PC-9 (cell line): ENCODE measurements around the gene DNMT3L. TPM values are rescaled to one million over a fixed set of nuclear protein-coding genes. Genes with fewer than 3 reads are reported as not detected.
A peak's percentile ranks its signal among the peaks of the same experiment; 100 is the strongest.
"Not testable (repeated sequence)": the region's sequence is repeated elsewhere in the genome, so short reads cannot be mapped to it uniquely, and the experiment has no call there.

ENCODE experiments used
- BruUV-seq: library from RNA; stranded (reverse); fragments of 400-500 nt; replicated peaks from 2 replicates; lab custom pipeline; 2021; lab: Mats Ljungman, UMichigan
- CTCF ChIA-PET: fragments of 300-600 bp; sonication (Branson Sonifier 250); formaldehyde crosslinking; loops from one replicate; lab custom pipeline; 2022; ENCODE audit warnings: antibody characterized with exemption; lab: Charles Lee
- POLR2A ChIA-PET: fragments of 300-600 bp; sonication (Branson Sonifier 250); formaldehyde crosslinking; loops from one replicate; lab custom pipeline; 2022; ENCODE audit warnings: antibody characterized with exemption; ENCODE audit not compliant: unreplicated experiment; lab: Charles Lee
- DNase-seq, 2 experiments: peaks; one replicate each; pipeline versions ENCODE4 v3.0.0 to v3.0.0-alpha.2; 2015 to 2022; ENCODE audit warnings: mixed read lengths in 1 of 2
- H2AFZ ChIP-seq: fragments of 200-600 bp; sonication (generic); 2 replicates; pipeline ENCODE4 v1.8.1; 2017; ENCODE audit warnings: antibody characterized with exemption
- H3F3A ChIP-seq: fragments of 200-600 bp; sonication (generic); 2 replicates; pipeline ENCODE4 v1.8.1; 2017; ENCODE audit warnings: antibody characterized with exemption, mild to moderate bottlenecking, low read depth; ENCODE audit not compliant: insufficient read depth
- H3K27ac ChIP-seq: fragments of 200-600 bp; sonication (generic); 2 replicates; pipeline ENCODE4 v1.6.1; 2016; ENCODE audit warnings: mixed run types
- H3K27me3 ChIP-seq: fragments of 200-600 bp; sonication (generic); 2 replicates; pipeline ENCODE4 v1.6.1; 2016; ENCODE audit warnings: low read depth, mixed run types; ENCODE audit not compliant: insufficient read depth
- H3K36me3 ChIP-seq: fragments of 200-600 bp; sonication (generic); 2 replicates; pipeline ENCODE4 v1.6.1; 2016; ENCODE audit warnings: low read depth, mixed run types
- H3K4me1 ChIP-seq: fragments of 200-600 bp; sonication (generic); replicated peaks from 2 replicates; pipeline ENCODE4 v1.6.1; 2016; ENCODE audit warnings: mixed run types; ENCODE audit not compliant: insufficient read depth
- H3K4me2 ChIP-seq: fragments of 200-600 bp; sonication (generic); 2 replicates; pipeline ENCODE4 v1.6.1; 2017; ENCODE audit warnings: mixed run types
- H3K4me3 ChIP-seq: fragments of 200-600 bp; sonication (generic); 2 replicates; pipeline ENCODE4 v1.6.1; 2016; ENCODE audit warnings: mixed run types
- H3K79me2 ChIP-seq: fragments of 200-600 bp; sonication (generic); 2 replicates; pipeline ENCODE4 v1.6.1; 2017; ENCODE audit warnings: low read depth, mixed run types
- H3K9me2 ChIP-seq: fragments of 200-600 bp; sonication (generic); 2 replicates; pipeline ENCODE4 v1.8.1; 2017; ENCODE audit warnings: mild to moderate bottlenecking; ENCODE audit not compliant: insufficient read depth
- H3K9me3 ChIP-seq: fragments of 200-600 bp; sonication (generic); 2 replicates; pipeline ENCODE4 v1.8.1; 2016; ENCODE audit warnings: low read depth; ENCODE audit not compliant: insufficient read depth
- H4K20me1 ChIP-seq: fragments of 200-600 bp; sonication (generic); 2 replicates; pipeline ENCODE4 v1.8.1; 2017; ENCODE audit not compliant: insufficient read depth
- intact Hi-C: fragments of 100-400 bp; cut with micrococcal nuclease; formaldehyde crosslinking; loops from one replicate; pipeline ENCODE4 v1.10.0; 2022; ENCODE audit not compliant: unreplicated experiment
- total RNA-seq: library from RNA; stranded (reverse); gene quantifications from 2 replicates; pipeline ENCODE4 v1.2.3, GENCODE V29; 2021

The DNMT3L gene
- total RNA-seq, 1 experiment from 2014 or later = not detected

DNA sequence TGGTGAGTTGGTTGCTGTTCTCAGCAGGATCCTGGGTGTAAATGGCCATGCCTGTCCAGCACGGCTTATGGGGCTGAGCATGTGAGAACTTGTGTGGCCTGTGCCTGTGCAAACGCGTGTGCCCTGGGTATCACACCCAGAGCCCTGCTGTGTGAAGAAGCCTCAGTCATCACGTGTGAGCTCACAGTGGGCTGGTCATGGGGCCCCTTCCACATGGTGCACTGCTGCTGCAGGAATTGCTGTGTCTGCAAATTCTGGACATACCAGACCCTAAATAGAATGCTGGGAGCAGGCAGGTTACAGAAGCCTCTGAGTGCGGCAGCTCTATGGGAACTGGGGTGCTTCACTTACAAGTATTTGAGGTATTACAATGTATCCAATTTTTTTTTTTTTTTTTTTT lies 38.4 kb downstream of the DNMT3L start:
- intact Hi-C loops, H3K27ac ChIP-seq, DNase-seq, H3K9me2 ChIP-seq, H3K4me1 ChIP-seq, H3K79me2 ChIP-seq, H3K4me3 ChIP-seq, H3K27me3 ChIP-seq, H3F3A ChIP-seq, H3K36me3 ChIP-seq, H4K20me1 ChIP-seq, H2AFZ ChIP-seq, CTCF ChIA-PET, POLR2A ChIA-PET, BruUV-seq, H3K4me2 ChIP-seq, H3K9me3 ChIP-seq: not testable (repeated sequence)

DNA sequence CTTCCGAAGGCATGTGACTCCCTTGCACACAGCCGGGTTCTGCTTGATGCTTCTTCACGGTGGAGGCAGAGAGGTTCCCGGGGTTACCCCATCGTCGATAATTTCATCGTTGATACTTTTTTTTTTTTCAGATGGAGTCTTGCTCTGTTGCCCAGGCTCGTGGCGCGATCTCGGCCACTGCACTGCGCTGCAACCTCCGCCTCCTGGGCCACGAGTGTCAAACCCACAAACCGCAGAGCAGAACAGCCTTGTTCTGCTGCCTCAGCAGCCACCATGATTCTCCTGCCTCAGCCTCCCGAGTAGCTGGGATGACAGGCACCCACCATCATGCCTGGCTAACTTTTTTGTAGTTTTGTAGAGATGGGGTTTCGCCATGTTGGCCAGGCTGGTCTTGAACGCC lies 41.0 kb downstream of the DNMT3L start:
- DNase-seq, CTCF ChIA-PET, H3K4me3 ChIP-seq, H3K9me3 ChIP-seq, POLR2A ChIA-PET, BruUV-seq, H3K36me3 ChIP-seq, H3K79me2 ChIP-seq, H2AFZ ChIP-seq, H4K20me1 ChIP-seq, H3K9me2 ChIP-seq, H3K4me2 ChIP-seq, H3F3A ChIP-seq, intact Hi-C loops, H3K27me3 ChIP-seq, H3K4me1 ChIP-seq, H3K27ac ChIP-seq: not testable (repeated sequence)

DNA sequence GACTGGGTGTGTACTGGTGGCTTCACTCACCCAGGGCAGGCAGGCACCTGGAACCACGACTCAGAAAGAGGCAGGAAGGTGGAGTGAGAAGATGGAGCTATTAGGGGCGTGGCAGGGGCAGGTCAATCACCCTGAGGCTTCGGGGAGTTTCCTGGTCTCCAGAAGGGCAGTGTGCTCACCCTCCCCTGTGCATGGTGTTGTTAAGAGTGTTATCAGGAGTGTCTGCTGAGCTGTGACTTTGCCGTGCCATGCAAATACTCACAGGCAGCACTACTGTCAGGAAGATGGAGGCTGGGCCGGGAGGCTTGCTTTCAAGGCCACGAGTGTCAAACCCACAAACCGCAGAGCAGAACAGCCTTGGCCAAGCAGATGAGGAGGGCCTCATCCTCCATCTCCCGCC lies 43.2 kb downstream of the DNMT3L start:
- intact Hi-C loops, H3K27ac ChIP-seq: not testable (repeated sequence)

DNA sequence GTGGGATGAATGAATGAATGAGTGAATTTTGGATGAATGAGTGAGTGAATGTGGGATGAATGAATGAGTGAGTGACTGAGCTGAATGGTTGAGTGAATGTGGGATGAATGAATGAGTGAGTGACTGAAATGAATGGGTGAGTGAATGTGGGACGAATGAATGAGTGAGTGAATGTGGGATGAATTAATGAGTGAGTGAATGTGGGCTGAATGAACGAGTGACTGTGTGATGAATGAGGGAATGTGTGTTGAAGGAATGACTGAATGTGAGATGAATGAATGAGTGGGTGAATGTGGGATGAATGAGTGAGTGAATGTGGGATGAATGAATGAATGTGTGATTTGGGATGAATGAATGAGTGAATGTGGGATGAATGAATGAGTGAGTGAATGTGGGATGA lies 49.7 kb downstream of the DNMT3L start:
- H3K4me1 ChIP-seq, H3K4me3 ChIP-seq, CTCF ChIA-PET: not testable (repeated sequence)

More for the DNA sequence above, 43.2 kb downstream of the DNMT3L start:
- H3K79me2 ChIP-seq, BruUV-seq, H3K36me3 ChIP-seq, H3K4me3 ChIP-seq, POLR2A ChIA-PET, CTCF ChIA-PET, H3K4me2 ChIP-seq, H3K27me3 ChIP-seq, H2AFZ ChIP-seq, H3K9me3 ChIP-seq, H4K20me1 ChIP-seq, H3K4me1 ChIP-seq, H3F3A ChIP-seq, DNase-seq, H3K9me2 ChIP-seq: not testable (repeated sequence)

DNA sequence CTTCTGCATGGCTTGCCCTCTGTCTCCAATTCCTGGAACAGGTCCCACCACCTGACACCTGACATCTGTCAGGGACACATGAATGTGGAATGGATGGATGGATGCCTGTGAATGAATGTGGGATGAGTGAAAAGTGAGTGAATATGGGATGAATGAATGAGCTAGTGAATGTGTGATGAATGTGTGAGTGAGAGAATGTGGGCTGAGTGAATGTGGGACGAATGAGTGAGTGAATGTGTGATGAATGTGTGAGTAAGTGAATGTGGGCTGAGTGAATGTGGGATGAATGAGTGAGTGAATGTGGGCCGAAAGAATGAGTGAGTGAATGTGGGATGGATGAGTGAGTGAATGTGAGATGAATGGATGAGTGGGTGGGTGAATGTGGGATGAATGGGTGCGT lies 50.1 kb downstream of the DNMT3L start:
- H3K4me1 ChIP-seq, POLR2A ChIA-PET, H3K27me3 ChIP-seq, H3K4me2 ChIP-seq, intact Hi-C loops, H3F3A ChIP-seq, H2AFZ ChIP-seq, H3K9me3 ChIP-seq, H3K79me2 ChIP-seq, DNase-seq, H3K27ac ChIP-seq, H3K9me2 ChIP-seq, CTCF ChIA-PET, H3K4me3 ChIP-seq, BruUV-seq, H3K36me3 ChIP-seq, H4K20me1 ChIP-seq: not testable (repeated sequence)

More for the DNA sequence above, 49.7 kb downstream of the DNMT3L start:
- POLR2A ChIA-PET, H2AFZ ChIP-seq, H3K79me2 ChIP-seq, H4K20me1 ChIP-seq, H3F3A ChIP-seq, H3K4me2 ChIP-seq, DNase-seq, BruUV-seq, H3K9me2 ChIP-seq, intact Hi-C loops, H3K9me3 ChIP-seq, H3K36me3 ChIP-seq, H3K27me3 ChIP-seq, H3K27ac ChIP-seq: not testable (repeated sequence)

DNA sequence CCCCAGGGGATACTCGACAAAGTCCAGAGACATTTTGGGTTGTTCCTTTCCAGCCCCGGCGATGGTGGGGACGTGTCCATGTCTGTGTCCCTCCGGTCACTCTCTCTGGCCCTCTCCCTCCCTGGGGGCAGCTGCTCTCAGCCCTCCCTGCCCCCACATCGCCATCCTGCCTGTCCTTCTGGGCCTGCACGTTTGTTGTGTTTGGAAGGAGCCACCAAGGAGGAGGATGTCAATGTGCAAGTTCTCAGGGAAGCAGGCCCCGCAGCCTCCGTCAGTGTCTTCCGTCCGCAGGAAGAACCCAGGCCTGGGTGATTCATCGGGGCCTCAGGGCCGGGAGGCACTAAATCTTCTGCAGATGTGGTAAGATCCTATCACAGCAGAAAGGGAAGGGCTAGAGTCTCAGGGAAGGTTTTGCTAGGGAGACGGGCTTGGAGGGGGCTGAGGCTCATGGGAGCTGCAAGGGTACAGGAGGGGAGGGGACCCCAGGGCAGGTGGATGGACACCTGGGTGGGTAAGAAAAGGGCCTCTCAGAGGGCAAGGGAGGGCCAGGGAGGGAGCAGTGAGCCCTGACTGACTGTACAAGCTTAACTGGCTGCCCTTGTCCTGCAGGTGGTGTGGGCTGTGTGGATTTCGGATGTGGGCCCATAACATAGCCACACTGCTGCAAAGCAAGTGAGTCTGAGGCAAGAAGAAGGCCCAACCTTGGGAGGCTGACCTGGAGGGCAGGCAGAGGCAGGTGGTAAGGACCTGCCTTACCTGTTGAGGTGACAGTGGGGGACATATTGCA lies 53.6 kb downstream of the DNMT3L start:
- H3K9me3 ChIP-seq, H3K4me1 ChIP-seq, H3K36me3 ChIP-seq, CTCF ChIA-PET, POLR2A ChIA-PET, H3K4me3 ChIP-seq, H3F3A ChIP-seq, H4K20me1 ChIP-seq, H2AFZ ChIP-seq, intact Hi-C loops, H3K9me2 ChIP-seq, H3K27me3 ChIP-seq, BruUV-seq, H3K79me2 ChIP-seq, H3K4me2 ChIP-seq, H3K27ac ChIP-seq: not testable (repeated sequence)
- DNase-seq = peak in 1 of 2 experiments; percentile 9

DNA sequence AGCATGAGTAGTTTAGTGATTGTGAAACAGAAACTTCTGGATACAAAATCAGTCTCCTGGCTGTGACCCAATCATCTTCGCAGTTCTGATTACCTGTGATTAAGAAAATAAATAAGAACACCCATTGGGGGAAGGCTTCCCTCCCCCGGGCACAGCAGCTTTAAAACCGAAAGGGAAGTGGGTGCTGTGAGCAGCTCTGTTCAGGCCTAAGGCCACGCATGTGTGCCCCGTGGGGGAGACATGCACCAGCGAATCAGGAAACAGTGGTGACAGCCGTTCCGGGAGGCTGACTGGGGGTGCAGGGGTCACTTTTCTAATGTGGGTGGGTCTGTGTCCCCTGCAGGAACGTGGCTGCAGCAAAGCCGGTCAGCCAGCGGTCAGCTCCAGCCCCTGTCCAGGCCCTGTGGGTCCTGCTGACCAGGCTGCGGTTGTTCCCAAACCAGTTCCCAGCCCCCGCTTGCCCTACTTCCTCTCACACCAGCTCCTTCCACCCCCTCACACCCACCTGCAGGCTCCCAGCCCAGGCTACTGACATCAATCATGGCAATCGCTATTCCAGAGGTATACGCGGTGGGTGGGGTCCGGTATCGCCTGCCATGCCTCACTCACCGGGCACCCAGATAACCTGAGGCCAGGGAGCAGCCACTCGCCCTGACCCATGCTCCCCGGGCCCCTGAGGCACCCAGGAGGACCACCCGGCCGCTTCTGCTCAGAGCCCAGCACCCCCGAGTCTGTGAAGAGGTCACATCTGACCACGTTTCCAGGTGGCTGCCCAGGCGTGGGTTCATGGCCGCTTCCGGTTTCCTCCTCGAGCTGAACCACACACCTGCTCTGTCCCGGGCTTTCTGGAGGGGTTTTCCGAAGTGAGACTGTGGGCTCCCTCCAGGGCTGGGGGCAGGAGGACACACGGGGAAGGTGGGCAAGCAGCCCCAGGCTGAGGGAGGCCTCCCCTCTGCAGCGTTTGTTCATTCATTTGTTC lies 54.7 kb downstream of the DNMT3L start:
- H3K4me2 ChIP-seq, H3K36me3 ChIP-seq, H3K4me3 ChIP-seq, H3K79me2 ChIP-seq, intact Hi-C loops, H3F3A ChIP-seq, H3K9me3 ChIP-seq, POLR2A ChIA-PET, H2AFZ ChIP-seq, H3K9me2 ChIP-seq, BruUV-seq, H4K20me1 ChIP-seq, H3K27ac ChIP-seq, H3K4me1 ChIP-seq, CTCF ChIA-PET, H3K27me3 ChIP-seq, DNase-seq: not testable (repeated sequence)
